SIG-M5 treated with dmso at 0.1 percent for 504 hours (cell line): Measurements from ENCODE around the gene UGT2A3.

ENCODE experiments used
- DNase-seq: peaks from one replicate; lab custom pipeline; 2025; ENCODE audit not compliant: unreplicated experiment; lab: John Stamatoyannopoulos, UW

The UGT2A3 gene

GRCh38 chr4:68917016-68917415 lies 34.6 kb downstream of the UGT2A3 start:
- no peak for DNase-seq

GRCh38 chr4:68912807-68913206 lies 38.8 kb downstream of the UGT2A3 start:
- DNase-seq = no peak

- no peak for DNase-seq
Observed at GRCh38 chr4:68909385-68909784, 42.2 kb downstream of the UGT2A3 start.

GRCh38 chr4:68907788-68908700 lies 43.6 kb downstream of the UGT2A3 start:
- DNase-seq = no peak

- DNase-seq = no peak
Observed at GRCh38 chr4:68907245-68907644, 44.4 kb downstream of the UGT2A3 start.

- no peak for DNase-seq
Observed at GRCh38 chr4:68906780-68907137, 44.8 kb downstream of the UGT2A3 start.

- DNase-seq = no peak
Observed at GRCh38 chr4:68905939-68906779, 45.4 kb downstream of the UGT2A3 start.

- no peak for DNase-seq
Observed at GRCh38 chr4:68905598-68905938, 46.0 kb downstream of the UGT2A3 start.

GRCh38 chr4:68904786-68905185 lies 46.8 kb downstream of the UGT2A3 start:
- no peak for DNase-seq

GRCh38 chr4:68896749-68897148 lies 54.9 kb downstream of the UGT2A3 start:
- no peak for DNase-seq

- no peak for DNase-seq
Observed at GRCh38 chr4:68895561-68896198, 55.9 kb downstream of the UGT2A3 start.

- no peak for DNase-seq
Observed at GRCh38 chr4:68892861-68893260, 58.7 kb downstream of the UGT2A3 start.

- DNase-seq = no peak
Observed at GRCh38 chr4:68891678-68892077, 59.9 kb downstream of the UGT2A3 start.

GRCh38 chr4:68885545-68885944 lies 66.1 kb downstream of the UGT2A3 start:
- DNase-seq = no peak

GRCh38 chr4:68883870-68884269 lies 67.7 kb downstream of the UGT2A3 start:
- DNase-seq = no peak
